Activated naive CD4-positive, alpha-beta T cell treated with anti-CD3 and anti-CD28 coated beads, Interleukin-2, amount 50 U/mL, for 24 hours (primary cell): ENCODE results near the gene HMOX2.
A peak's percentile ranks its signal among the peaks of the same experiment; 100 is the strongest.

Experiments used
- H3K27ac Mint-ChIP-seq: one replicate; pipeline ENCODE4 v1.8.0; 2021; ENCODE audit warnings: mild to moderate bottlenecking, mixed read lengths
- H3K27me3 Mint-ChIP-seq: one replicate; pipeline ENCODE4 v1.8.0; 2021; ENCODE audit warnings: mixed read lengths
- H3K36me3 Mint-ChIP-seq: one replicate; pipeline ENCODE4 v1.8.0; 2021; ENCODE audit warnings: mixed read lengths
- H3K4me1 Mint-ChIP-seq: one replicate; pipeline ENCODE4 v1.8.0; 2021; ENCODE audit warnings: mixed read lengths
- H3K4me3 Mint-ChIP-seq: one replicate; pipeline ENCODE4 v1.8.0; 2021; ENCODE audit warnings: mild to moderate bottlenecking, mixed read lengths
- H3K9me3 Mint-ChIP-seq: one replicate; pipeline ENCODE4 v1.8.0; 2021; ENCODE audit warnings: mixed read lengths

Gene HMOX2

GRCh38 chr16:4475880-4476788 lies at the start of gene HMOX2:
TSS of gene HMOX2 (plus strand) at chr16:4476398. CDS start at chr16:4505525, 29,127 bp downstream.
- H3K4me1 Mint-ChIP-seq = peaks cover 40% of the 10 kb centered on the region
- H3K27ac Mint-ChIP-seq = peak within 1 kb of the TSS; percentile 87
- H3K9me3 Mint-ChIP-seq = no peaks in the 10 kb centered on the region
- no peaks in the 10 kb centered on the region for H3K27me3 Mint-ChIP-seq
- peak within 1 kb of the TSS; percentile 91 for H3K4me3 Mint-ChIP-seq
- H3K36me3 Mint-ChIP-seq = no peaks in the 10 kb centered on the region

DNA sequence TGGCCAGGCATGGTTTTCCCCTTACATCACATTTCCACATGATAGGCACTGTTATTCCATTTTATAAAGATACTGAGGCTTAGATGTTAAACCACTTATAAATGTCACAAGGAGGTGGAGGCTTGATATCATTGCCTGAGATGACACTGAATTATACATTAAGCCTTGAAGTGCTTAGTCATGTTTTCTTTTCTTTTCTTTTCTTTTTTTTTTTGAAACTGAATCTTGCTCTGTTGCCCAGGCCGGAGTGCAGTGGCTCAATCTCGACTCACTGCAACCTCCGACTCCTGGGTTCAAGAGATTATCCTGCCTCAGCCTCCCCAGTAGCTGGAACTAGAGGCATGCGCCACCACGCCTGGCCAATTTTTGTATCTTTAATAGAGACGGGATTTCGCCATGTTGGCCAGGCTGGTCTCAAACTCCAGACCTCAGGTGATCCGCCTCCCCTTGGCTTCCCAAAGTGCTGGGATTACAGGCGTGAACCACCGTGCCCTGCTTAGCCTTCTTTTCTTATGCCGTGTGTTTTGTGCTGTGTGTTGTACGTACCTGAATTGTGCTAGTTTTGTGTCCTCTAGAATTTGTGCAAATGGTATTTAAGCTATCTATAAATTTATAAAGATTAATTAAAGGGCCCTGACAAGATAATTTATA lies 49.4 kb upstream of the HMOX2 start:
- Mint-ChIP-seq H3K27ac (peak overlapping the region; percentile 99), H3K36me3 (peaks cover 19% of the 10 kb centered on the region), H3K9me3 (no peaks in the 10 kb centered on the region)

DNA sequence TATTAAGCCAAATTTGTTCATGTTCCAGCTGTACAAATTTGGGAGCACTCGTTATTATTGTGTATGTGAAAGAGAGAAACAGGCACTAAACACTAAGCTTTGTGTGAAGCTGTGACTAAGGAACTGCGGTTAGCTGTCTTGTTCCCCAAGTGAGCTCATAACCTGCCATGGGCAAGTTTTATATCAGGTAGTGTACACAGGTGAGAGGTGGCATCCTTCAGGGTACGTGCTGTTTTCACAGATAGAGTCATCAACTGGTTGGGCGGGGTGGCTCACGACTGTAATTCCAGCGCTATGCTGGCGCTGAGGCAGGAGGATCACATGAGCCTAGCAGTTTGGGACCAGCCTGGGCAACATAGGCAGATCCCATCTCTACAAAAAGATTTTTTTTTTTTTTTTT lies 47.7 kb upstream of the HMOX2 start:
- Mint-ChIP-seq H3K27ac (peak overlapping the region; percentile 55), H3K36me3 (peaks cover 19% of the 10 kb centered on the region), H3K9me3 (no peaks in the 10 kb centered on the region), H3K4me3 (peak overlapping the region; percentile 62), H3K4me1 (peaks cover 38% of the 10 kb centered on the region), H3K27me3 (no peaks in the 10 kb centered on the region)

More for the DNA sequence above, 49.4 kb upstream of the HMOX2 start:
- Mint-ChIP-seq H3K27me3 (no peaks in the 10 kb centered on the region), H3K4me1 (peaks cover 33% of the 10 kb centered on the region), H3K4me3 (peak overlapping the region; percentile 98)

GRCh38 chr16:4431023-4431422 lies 45.2 kb upstream of the HMOX2 start:
- Mint-ChIP-seq H3K4me1 (peaks cover 38% of the 10 kb centered on the region), H3K4me3 (no peak overlapping the region), H3K27ac (no peak overlapping the region), H3K36me3 (peaks cover 21% of the 10 kb centered on the region), H3K9me3 (no peaks in the 10 kb centered on the region), H3K27me3 (no peaks in the 10 kb centered on the region)

DNA sequence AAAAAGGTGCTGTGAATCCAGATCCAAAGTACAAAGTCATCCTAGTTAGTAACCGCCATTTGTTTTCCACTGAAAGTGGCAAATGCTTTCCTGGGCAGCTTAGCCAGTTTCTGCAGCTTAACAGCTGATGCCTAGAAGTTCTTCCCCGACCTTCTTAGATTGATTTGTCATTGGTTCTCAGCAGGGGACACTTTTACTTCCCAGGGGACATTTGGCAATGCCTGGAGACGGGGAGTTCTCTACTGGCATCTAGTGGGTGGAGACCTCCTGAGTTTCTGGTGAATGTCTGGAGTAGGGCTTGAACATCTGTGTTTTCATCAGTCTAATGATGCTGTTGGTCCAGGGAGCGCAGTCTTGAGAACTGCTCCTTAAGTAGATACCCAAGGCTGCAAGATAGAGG lies 43.0 kb upstream of the HMOX2 start:
- H3K27me3 Mint-ChIP-seq = no peaks in the 10 kb centered on the region
- H3K36me3 Mint-ChIP-seq = peaks cover 14% of the 10 kb centered on the region
- H3K27ac Mint-ChIP-seq = peak overlapping the region; percentile 46
- peaks cover 24% of the 10 kb centered on the region for H3K4me1 Mint-ChIP-seq
- no peak overlapping the region for H3K4me3 Mint-ChIP-seq
- H3K9me3 Mint-ChIP-seq = no peaks in the 10 kb centered on the region

DNA sequence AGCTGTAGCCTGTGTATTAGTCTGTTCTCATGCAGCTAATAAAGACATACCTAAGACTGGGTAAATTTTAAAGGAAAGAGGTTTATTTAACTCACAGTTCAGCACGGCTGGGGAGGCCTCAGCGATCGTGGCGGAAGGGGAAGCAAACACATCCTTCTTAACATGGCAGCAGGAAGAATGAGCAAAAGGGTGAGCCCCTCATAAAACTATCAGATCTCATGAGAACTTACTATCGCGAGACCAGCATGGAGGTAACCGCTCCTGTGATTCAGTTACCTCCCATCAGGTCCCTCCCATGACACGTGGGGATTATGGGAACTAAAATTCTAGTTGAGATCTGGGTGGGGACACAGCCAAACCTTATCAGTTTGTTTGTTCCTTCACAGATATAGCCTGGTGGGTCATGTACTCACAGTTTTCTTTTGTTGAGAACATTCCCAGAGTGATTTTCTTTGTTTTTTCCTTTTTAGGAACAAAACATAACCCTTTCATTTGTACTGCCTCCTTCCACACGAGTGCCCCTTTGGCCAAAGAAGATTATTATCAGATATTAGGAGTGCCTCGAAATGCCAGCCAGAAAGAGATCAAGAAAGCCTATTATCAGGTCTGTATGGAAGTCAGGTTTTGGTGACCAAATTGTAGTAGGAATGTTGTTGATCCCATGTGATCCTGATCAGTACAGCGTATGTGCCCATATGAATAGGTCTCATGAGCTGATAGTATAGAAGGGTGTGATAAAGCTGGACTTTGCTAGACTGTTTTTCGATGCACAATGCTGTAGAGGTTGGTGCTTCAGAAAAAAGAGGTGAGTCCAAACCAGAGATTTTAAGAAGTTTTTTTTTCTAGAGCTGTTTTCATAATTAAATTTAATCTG lies 42.0 kb upstream of the HMOX2 start:
- Mint-ChIP-seq H3K4me1 (peaks cover 19% of the 10 kb centered on the region), H3K9me3 (no peaks in the 10 kb centered on the region), H3K27me3 (no peaks in the 10 kb centered on the region), H3K4me3 (no peak overlapping the region), H3K27ac (no peak overlapping the region), H3K36me3 (peaks cover 11% of the 10 kb centered on the region)

DNA sequence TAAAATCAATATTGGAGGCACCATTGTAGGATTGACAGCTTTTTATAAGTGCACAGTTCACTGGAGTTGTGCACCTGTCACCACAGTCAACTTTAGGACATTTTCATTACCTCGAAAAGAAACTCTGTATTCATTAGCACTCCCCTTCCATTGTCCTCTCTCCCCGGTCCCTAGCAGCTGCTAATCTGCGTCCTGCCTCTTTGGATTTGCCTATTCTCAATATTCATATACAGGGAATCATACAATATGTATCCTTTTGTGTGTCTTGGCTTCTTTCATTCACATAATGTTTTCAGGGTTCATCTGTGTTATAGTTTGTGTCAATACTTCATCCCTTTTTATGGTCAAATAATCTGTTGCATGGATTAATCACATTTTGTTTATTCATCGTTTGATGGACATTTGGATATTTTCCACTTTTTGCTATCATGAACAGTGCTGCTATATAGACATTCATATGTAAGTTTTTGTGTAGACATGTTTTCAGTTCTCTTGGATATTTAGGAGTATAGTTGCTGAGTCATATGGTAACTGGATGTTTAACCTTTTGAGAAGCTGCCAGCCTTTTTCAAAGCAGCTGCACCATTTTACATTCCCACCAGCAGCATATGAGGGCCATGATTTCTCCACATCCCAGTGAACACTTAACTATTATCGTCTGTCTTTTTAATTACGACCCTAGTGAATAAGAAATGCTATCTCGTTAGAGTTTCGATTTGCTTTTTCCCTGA lies 40.7 kb upstream of the HMOX2 start:
- Mint-ChIP-seq H3K4me3 (no peak overlapping the region), H3K27me3 (no peaks in the 10 kb centered on the region), H3K4me1 (peaks cover 15% of the 10 kb centered on the region), H3K9me3 (no peaks in the 10 kb centered on the region), H3K27ac (no peak overlapping the region), H3K36me3 (peaks cover 9% of the 10 kb centered on the region)

- Mint-ChIP-seq H3K36me3 (peaks cover 8% of the 10 kb centered on the region), H3K4me3 (no peak overlapping the region), H3K27me3 (no peaks in the 10 kb centered on the region), H3K4me1 (peaks cover 9% of the 10 kb centered on the region), H3K27ac (no peak overlapping the region), H3K9me3 (no peaks in the 10 kb centered on the region)
Observed at GRCh38 chr16:4437366-4437765, 38.8 kb upstream of the HMOX2 start.

DNA sequence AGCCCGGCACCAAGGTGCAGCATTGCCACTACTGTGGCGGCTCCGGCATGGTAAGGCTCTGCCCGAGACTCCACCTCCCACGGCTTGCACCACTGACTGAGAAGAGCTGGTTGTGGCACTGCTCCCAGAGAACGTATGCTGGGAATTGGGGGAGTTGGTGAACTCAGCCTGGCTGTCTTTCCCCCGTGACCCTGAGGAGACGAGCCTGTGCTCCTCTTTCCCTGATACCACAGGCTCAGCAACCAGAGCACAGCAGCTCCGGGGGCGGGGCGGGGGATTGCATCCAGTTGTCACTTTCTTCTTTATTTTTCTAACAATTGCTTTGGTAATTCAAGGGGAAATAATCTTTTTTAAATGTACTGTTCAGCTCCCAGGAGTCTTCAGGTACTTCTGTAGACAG lies 33.8 kb upstream of the HMOX2 start:
- Mint-ChIP-seq H3K27me3 (no peaks in the 10 kb centered on the region), H3K27ac (no peak overlapping the region), H3K36me3 (peaks cover 9% of the 10 kb centered on the region), H3K4me3 (no peak overlapping the region), H3K4me1 (no peaks in the 10 kb centered on the region), H3K9me3 (no peaks in the 10 kb centered on the region)

DNA sequence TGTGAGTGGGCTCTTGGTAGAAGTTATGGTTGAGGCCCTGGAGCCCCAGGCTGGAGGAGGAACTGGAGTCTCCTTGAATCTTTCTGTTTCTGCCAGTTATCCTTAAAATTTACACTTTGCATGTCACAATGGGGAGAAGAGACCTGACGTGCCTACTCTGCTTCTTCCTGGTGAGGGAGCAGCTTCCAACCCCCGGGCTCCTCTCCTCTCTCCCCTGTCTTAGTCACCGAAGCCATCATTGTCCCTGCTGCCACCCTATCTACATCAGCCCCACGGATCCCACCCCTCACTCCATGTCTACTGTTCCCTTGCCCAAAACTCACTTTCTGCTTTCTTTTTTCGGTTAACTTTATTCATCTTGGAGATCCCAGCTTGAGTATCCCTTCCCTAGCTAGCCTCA lies 32.9 kb upstream of the HMOX2 start:
- H3K36me3 Mint-ChIP-seq = peaks cover 10% of the 10 kb centered on the region
- H3K4me1 Mint-ChIP-seq = no peaks in the 10 kb centered on the region
- no peaks in the 10 kb centered on the region for H3K9me3 Mint-ChIP-seq

DNA sequence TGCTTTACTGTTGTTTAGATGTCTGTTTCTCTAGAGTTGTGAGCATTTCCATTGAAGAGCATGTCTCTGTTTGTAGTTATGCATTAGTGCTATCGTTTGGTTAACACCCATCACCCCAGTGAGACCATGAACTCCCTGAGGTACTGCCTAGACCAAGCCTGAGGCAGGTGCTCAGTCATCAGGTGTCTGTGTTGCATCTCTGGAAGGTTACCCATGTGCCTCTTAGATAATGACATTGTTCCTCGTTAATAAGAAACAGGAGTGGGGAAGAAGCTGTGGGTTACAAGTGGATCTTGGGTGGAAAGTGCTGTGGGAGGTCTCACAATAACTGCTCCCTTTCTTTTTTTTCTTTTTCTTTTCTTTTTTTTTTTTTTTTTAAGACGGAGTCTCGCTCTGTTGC lies 32.2 kb upstream of the HMOX2 start:
- Mint-ChIP-seq H3K27ac (no peak overlapping the region), H3K36me3 (peaks cover 10% of the 10 kb centered on the region), H3K27me3 (no peaks in the 10 kb centered on the region), H3K9me3 (no peaks in the 10 kb centered on the region), H3K4me1 (no peaks in the 10 kb centered on the region), H3K4me3 (no peak overlapping the region)

More for the DNA sequence above, 32.9 kb upstream of the HMOX2 start:
- Mint-ChIP-seq H3K27ac (no peak overlapping the region), H3K4me3 (no peak overlapping the region), H3K27me3 (no peaks in the 10 kb centered on the region)

DNA sequence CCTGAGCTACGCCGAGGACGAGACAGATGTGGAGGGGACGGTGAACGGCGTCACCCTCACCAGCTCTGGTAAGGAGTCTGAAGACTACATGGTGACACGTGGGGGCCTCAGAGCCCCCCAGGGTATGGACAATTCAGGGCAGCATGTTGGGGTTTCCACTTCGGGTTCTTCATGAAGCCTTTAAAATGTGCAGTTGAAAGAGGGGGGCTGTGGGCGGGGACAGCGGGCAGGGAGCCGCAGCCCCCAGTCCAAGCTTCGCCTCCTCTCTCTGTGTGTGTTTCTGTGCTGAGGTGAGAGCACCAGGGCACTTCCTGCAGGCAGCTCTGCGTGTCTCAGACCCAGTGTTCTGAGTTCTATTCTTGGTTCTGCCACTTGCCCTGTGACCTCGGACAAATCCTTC lies 25.8 kb upstream of the HMOX2 start:
- H3K4me3 Mint-ChIP-seq = no peak overlapping the region
- peaks cover 8% of the 10 kb centered on the region for H3K36me3 Mint-ChIP-seq
- no peaks in the 10 kb centered on the region for H3K9me3 Mint-ChIP-seq
- no peaks in the 10 kb centered on the region for H3K27me3 Mint-ChIP-seq
- H3K27ac Mint-ChIP-seq = no peak overlapping the region
- no peaks in the 10 kb centered on the region for H3K4me1 Mint-ChIP-seq

DNA sequence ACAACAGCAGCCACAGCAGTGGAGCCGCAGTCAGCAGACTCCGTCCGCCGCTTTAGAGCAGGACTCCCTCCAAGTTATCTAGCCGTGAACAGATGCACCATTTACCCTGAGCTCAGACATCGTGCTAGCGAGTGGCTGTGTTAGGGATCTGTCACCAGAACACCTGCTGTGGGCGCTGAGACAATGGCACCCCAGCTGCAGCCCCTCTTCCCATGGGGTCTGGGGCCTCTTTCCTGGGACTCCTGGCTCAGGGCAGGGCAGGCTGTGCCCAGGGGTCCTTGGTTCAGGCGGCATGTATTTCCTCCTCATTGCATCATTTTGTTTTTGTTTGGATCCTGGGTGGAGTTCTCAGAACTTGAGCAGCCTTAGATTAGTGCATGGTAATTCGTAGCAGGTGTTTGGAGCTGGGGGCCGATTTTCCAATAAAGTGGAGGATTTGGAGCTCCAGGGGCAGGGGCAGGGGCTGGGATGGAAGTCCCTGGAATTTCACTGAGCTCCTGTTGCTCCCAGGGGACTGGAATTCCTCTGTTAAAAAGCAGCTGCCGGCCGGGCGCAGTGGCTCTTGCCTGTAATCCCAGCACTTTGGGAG lies 25.2 kb upstream of the HMOX2 start:
- no peak overlapping the region for H3K4me3 Mint-ChIP-seq
- peaks cover 8% of the 10 kb centered on the region for H3K36me3 Mint-ChIP-seq
- no peaks in the 10 kb centered on the region for H3K27me3 Mint-ChIP-seq
- H3K27ac Mint-ChIP-seq = no peak overlapping the region
- H3K4me1 Mint-ChIP-seq = no peaks in the 10 kb centered on the region
- no peaks in the 10 kb centered on the region for H3K9me3 Mint-ChIP-seq

GRCh38 chr16:4452674-4453073 lies 23.5 kb upstream of the HMOX2 start:
- no peak overlapping the region for H3K4me3 Mint-ChIP-seq
- H3K27ac Mint-ChIP-seq = no peak overlapping the region
- H3K4me1 Mint-ChIP-seq = peaks cover 4% of the 10 kb centered on the region
- H3K36me3 Mint-ChIP-seq = peaks cover 8% of the 10 kb centered on the region
- no peaks in the 10 kb centered on the region for H3K9me3 Mint-ChIP-seq
- H3K27me3 Mint-ChIP-seq = no peaks in the 10 kb centered on the region

GRCh38 chr16:4454623-4455022 lies 21.6 kb upstream of the HMOX2 start:
- no peaks in the 10 kb centered on the region for H3K9me3 Mint-ChIP-seq
- H3K4me3 Mint-ChIP-seq = no peak overlapping the region
- H3K27me3 Mint-ChIP-seq = no peaks in the 10 kb centered on the region
- no peak overlapping the region for H3K27ac Mint-ChIP-seq
- peaks cover 11% of the 10 kb centered on the region for H3K4me1 Mint-ChIP-seq
- H3K36me3 Mint-ChIP-seq = peaks cover 10% of the 10 kb centered on the region
